Nephron progenitor cell (in vitro differentiated cells): Measurements from ENCODE around the gene CHD5.
A peak's percentile ranks its signal among the peaks of the same experiment; 100 is the strongest.

Experiments
- DNase-seq: peaks from one replicate; pipeline ENCODE4 v3.0.0; 2021
- H3K27ac Mint-ChIP-seq: 2 replicates; pipeline ENCODE4 v1.8.0; 2021; ENCODE audit warnings: mild to moderate bottlenecking, moderate library complexity, mixed read lengths
- H3K27me3 Mint-ChIP-seq: 2 replicates; pipeline ENCODE4 v1.8.0; 2021; ENCODE audit warnings: mild to moderate bottlenecking, low read depth, mixed read lengths; ENCODE audit not compliant: poor library complexity
- H3K36me3 Mint-ChIP-seq: 2 replicates; pipeline ENCODE4 v1.8.0; 2021; ENCODE audit warnings: low read depth, mixed read lengths
- H3K4me1 Mint-ChIP-seq: 2 replicates; pipeline ENCODE4 v1.8.0; 2021; ENCODE audit warnings: mixed read lengths
- H3K4me3 Mint-ChIP-seq: 2 replicates; pipeline ENCODE4 v1.8.0; 2021; ENCODE audit warnings: mild to moderate bottlenecking, moderate library complexity, mixed read lengths
- H3K9me3 Mint-ChIP-seq: 2 replicates; pipeline ENCODE4 v1.8.0; 2021; ENCODE audit warnings: mild to moderate bottlenecking, moderate library complexity, mixed read lengths
- CTCF ChIP-seq: fragments of 200-600 bp; sonication (generic); IDR thresholded peaks from 2 replicates; pipeline ENCODE4 v1.5.0; 2021; ENCODE audit warnings: antibody characterized with exemption

Gene CHD5

GRCh38 chr1:6151291-6151822 lies 28.8 kb downstream of the CHD5 start:
- Mint-ChIP-seq H3K9me3 (no peaks in the 10 kb centered on the region), H3K4me3 (no peak overlapping the region), H3K36me3 (no peaks in the 10 kb centered on the region), H3K4me1 (peaks cover 13% of the 10 kb centered on the region), H3K27ac (no peak overlapping the region), H3K27me3 (peaks cover 37% of the 10 kb centered on the region)
- no peak for TF ChIP-seq CTCF
- no peak for DNase-seq

- DNase-seq = no peak
- Mint-ChIP-seq H3K4me3 (no peak overlapping the region), H3K36me3 (no peaks in the 10 kb centered on the region), H3K9me3 (no peaks in the 10 kb centered on the region), H3K4me1 (peaks cover 19% of the 10 kb centered on the region), H3K27ac (no peak overlapping the region), H3K27me3 (peaks cover 33% of the 10 kb centered on the region)
- no peak for TF ChIP-seq CTCF
These were observed 29.8 kb downstream of the CHD5 start for GRCh38 chr1:6150006-6150938.

GRCh38 chr1:6149597-6149996 lies 30.5 kb downstream of the CHD5 start:
- Mint-ChIP-seq H3K27me3 (peaks cover 33% of the 10 kb centered on the region), H3K36me3 (no peaks in the 10 kb centered on the region), H3K4me1 (peaks cover 26% of the 10 kb centered on the region), H3K27ac (no peak overlapping the region), H3K9me3 (no peaks in the 10 kb centered on the region), H3K4me3 (no peak overlapping the region)
- DNase-seq = no peak
- no peak for TF ChIP-seq CTCF

- Mint-ChIP-seq H3K27me3 (peaks cover 33% of the 10 kb centered on the region), H3K4me1 (peaks cover 35% of the 10 kb centered on the region), H3K4me3 (peak overlapping the region; percentile 69), H3K27ac (no peak overlapping the region), H3K36me3 (no peaks in the 10 kb centered on the region), H3K9me3 (no peaks in the 10 kb centered on the region)
- no peak for TF ChIP-seq CTCF
- DNase-seq = peak; percentile 89
These were observed 31.5 kb downstream of the CHD5 start for GRCh38 chr1:6148497-6149241.

- H3K9me3 Mint-ChIP-seq = no peaks in the 10 kb centered on the region
- no peak overlapping the region for H3K27ac Mint-ChIP-seq
- H3K27me3 Mint-ChIP-seq = peaks cover 30% of the 10 kb centered on the region
- TF ChIP-seq CTCF = no peak
- H3K36me3 Mint-ChIP-seq = no peaks in the 10 kb centered on the region
- DNase-seq = no peak
- peaks cover 30% of the 10 kb centered on the region for H3K4me1 Mint-ChIP-seq
- H3K4me3 Mint-ChIP-seq = no peak overlapping the region
These were observed 34.2 kb downstream of the CHD5 start for GRCh38 chr1:6145864-6146410.
